ENCODE data around the gene SLC13A3. TPM values are rescaled to one million over a fixed set of nuclear protein-coding genes. Genes with fewer than 3 reads are reported as not detected.
A peak's percentile ranks its signal among the peaks of the same experiment; 100 is the strongest.

Gene SLC13A3
- polyA plus RNA-seq, 2 of the 4 experiments (the other 2 are of a cell fraction): 0.19 TPM; not detected in 1

- Histone ChIP-seq H3K4me3 (no peak overlapping the region), H3K4me1 (no peaks in the 10 kb centered on the region), H3K27ac (no peak overlapping the region), H3K4me2 (no peak overlapping the region), H3K9me3 (no peaks in the 10 kb centered on the region; the same call in 2 of the 3 replicates)
- ATAC-seq (no peak), DNase-seq (ENCODE audit: low read depth in 1 of 2, low spot score in 1 of 2) (no peak), FAIRE-seq (no peak)
- CTCF ChIA-PET: interaction anchor here (1.0 to 4.1 kb wide), 8 partner anchors 9 to 134 kb away, joined by 3 to 25 read pairs (median 5); no protein-coding TSS in a partner anchor
- POLR2A ChIA-PET: no interaction called here
- TF ChIP-seq POLR2A (IDR thresholded peaks at IDR 0.05; ENCODE audit: low read length) (no peak), NFE2L2 (conservative IDR thresholded peaks at IDR 0.05; ENCODE audit: low read length) (no peak), MAZ (IDR thresholded peaks at IDR 0.05; ENCODE audit: borderline replicate concordance, low read depth, low read length) (no peak), HDAC2 (IDR thresholded peaks at IDR 0.05) (no peak), RFX5 (IDR thresholded peaks at IDR 0.05) (no peak), ESRRA (IDR thresholded peaks at IDR 0.05; ENCODE audit: borderline replicate concordance, low read length) (no peak), ZFP36 (IDR thresholded peaks at IDR 0.05; ENCODE audit: borderline replicate concordance, partially characterized antibody) (no peak), NR3C1 (IDR thresholded peaks at IDR 0.05) (no peak), CTCF (IDR thresholded peaks at IDR 0.05) (no peak), HMGXB4 (CRISPR knock-in tag; IDR thresholded peaks at IDR 0.05; ENCODE audit: borderline replicate concordance) (no peak), EHMT2 (IDR thresholded peaks at IDR 0.05; ENCODE audit: low read depth) (no peak), SREBF2 (IDR thresholded peaks at IDR 0.05) (no peak), RNF2 (IDR thresholded peaks at IDR 0.05; ENCODE audit: borderline replicate concordance, low read depth) (no peak), FOSL2 (IDR thresholded peaks at IDR 0.05) (no peak), FOSL2 (CRISPR knock-in tag; IDR thresholded peaks at IDR 0.05) (no peak), RAD21 (conservative IDR thresholded peaks at IDR 0.05 in 1 of 2, IDR thresholded peaks at IDR 0.05 in 1 of 2) (no peak), REST (IDR thresholded peaks at IDR 0.05) (no peak)
- TF ChIP-seq, protein P1, sequence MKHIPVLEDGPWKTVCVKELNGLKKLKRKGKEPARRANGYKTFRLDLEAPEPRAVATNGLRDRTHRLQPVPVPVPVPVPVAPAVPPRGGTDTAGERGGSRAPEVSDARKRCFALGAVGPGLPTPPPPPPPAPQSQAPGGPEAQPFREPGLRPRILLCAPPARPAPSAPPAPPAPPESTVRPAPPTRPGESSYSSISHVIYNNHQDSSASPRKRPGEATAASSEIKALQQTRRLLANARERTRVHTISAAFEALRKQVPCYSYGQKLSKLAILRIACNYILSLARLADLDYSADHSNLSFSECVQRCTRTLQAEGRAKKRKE (CRISPR knock-in tag; IDR thresholded peaks at IDR 0.05; ENCODE audit: low read depth): no peak
- 43% methylated on average over 6 of the region's 6 CpGs for WGBS (ENCODE audit: missing lambda C conversion rate)
These were observed 78.0 kb downstream of the SLC13A3 start for GRCh38 chr20:46573234-46573633.

DNA sequence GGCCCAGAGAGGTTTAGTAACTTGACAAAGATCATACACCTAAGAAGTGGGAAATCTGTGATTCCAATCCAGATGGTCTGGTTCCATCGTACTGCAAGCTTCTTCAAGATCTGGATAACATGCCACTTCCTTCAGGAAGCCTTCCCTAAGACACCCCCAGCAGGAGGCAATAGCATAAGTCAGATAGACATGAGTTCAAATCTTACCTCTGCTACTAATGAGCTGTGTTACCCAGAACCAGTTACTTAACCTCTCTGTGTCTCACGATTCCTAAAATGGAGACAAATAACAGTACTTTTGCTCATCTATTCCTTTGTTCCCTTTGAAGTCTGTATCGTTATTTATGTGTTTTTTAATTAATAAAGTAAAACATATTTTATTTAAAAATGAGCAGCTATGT is 78.5 kb downstream of the SLC13A3 start:
- no peak overlapping the region for H3K4me3 ChIP-seq
- DNase-seq (ENCODE audit: low read depth in 1 of 2, low spot score in 1 of 2): no peak
- TF ChIP-seq, protein P2, sequence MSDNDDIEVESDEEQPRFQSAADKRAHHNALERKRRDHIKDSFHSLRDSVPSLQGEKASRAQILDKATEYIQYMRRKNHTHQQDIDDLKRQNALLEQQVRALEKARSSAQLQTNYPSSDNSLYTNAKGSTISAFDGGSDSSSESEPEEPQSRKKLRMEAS (IDR thresholded peaks at IDR 0.05): no peak
- TF ChIP-seq ZFP36 (IDR thresholded peaks at IDR 0.05; ENCODE audit: borderline replicate concordance, partially characterized antibody): peak; percentile 14
- TF ChIP-seq, protein P3, sequence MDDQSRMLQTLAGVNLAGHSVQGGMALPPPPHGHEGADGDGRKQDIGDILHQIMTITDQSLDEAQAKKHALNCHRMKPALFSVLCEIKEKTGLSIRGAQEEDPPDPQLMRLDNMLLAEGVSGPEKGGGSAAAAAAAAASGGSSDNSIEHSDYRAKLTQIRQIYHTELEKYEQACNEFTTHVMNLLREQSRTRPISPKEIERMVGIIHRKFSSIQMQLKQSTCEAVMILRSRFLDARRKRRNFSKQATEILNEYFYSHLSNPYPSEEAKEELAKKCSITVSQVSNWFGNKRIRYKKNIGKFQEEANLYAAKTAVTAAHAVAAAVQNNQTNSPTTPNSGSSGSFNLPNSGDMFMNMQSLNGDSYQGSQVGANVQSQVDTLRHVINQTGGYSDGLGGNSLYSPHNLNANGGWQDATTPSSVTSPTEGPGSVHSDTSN (IDR thresholded peaks at IDR 0.05): no peak
- ATAC-seq: no peak
- no peak for FAIRE-seq
- no peaks in the 10 kb centered on the region; the same call in 2 of the 3 replicates for H3K9me3 ChIP-seq
- H3K4me2 ChIP-seq: no peak overlapping the region
- CTCF ChIA-PET: interaction anchor here (1.2 to 4.1 kb wide), 5 partner anchors 10 to 108 kb away, joined by 5 to 25 read pairs (median 7); no protein-coding TSS in a partner anchor
- H3K27ac ChIP-seq: no peak overlapping the region
- 22% methylated on average over 3 of the region's 3 CpGs for WGBS (ENCODE audit: missing lambda C conversion rate)
- POLR2A ChIA-PET: no interaction called here
- H3K4me1 ChIP-seq: no peaks in the 10 kb centered on the region
